HG03039 (cell line): ENCODE results near the gene LBHD1.
"Not testable (repeated sequence)": the region's sequence is repeated elsewhere in the genome, so short reads cannot be mapped to it uniquely, and the experiment has no call there.

ENCODE experiments used
- ATAC-seq: cut with Tn5 transposase; IDR thresholded peaks from one replicate; pipeline ENCODE4 v1.9.1; 2021; ENCODE audit warnings: mild to moderate bottlenecking, moderate library complexity; ENCODE audit not compliant: unreplicated experiment

LBHD1 gene

DNA sequence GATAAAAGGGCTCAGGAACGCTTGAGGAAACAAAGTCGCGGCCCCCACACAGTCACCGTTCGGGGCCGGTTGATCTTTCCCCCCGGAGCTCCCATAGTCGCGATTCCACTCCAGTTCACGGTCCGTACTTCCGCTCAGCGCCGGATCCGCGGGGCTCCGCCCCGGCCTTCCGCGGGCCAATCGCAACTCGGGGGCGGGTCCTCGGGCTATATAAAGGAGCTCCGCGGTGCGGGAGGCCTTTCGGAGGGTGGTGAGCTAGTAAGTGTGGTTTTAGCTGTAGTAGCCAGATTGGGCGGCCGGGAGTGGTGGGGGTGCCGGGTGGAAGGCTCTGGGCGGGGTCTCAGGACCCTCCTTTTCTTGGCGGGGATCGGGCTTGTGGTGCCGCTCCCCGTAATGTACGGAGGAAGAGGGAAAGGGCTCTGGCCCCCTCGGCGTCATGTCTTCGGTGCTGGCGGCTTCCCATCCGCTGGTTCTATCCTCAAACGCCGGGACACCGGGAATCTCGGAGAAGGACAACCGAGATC lies 6.9 kb downstream of the LBHD1 start, which contains the start of the genes C11orf98 and CSKMT:
Gene C11orf98, minus strand, starts transcription at position 136 of the 524 bp plus-strand sequence. Its CDS starts 41 bp downstream, at position 95.
Gene CSKMT, plus strand, starts transcription at position 238 of the 524 bp plus-strand sequence. CDS start 568 bp downstream, outside the sequence.
- peak; percentile 71 for ATAC-seq

DNA sequence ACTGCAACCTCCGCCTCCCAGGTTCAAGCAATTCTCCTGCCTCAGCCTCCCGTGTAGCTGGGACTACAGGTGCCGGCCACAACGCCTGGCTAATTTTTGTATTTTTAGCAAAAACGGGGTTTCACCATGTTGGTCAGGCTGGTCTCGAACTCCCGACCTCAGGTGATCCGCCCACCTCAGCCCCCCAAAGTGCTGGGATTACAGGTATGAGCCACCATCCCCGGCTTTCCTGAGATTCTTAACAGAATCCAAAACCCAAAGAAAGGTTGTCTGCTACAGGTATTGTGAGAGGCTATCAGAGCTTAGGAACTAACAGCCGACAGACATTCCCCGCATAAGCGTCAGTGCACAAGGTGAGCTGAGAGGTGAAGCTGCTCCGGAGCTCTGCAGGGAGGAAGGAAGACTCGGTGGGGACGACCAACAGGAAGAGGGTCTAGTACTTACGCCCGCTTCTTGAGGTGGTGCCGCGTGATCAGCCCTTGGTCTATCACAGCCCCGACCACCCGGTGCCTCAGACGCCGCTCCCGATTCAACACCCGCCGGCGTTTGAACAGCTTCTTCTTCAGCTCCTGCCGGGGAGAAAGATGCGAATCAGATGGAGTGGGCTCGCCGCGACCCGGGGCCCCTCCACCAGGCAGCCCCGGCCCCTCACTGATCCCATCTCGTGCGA lies 7.5 kb downstream of the LBHD1 start:
- peak; percentile 30 for ATAC-seq

DNA sequence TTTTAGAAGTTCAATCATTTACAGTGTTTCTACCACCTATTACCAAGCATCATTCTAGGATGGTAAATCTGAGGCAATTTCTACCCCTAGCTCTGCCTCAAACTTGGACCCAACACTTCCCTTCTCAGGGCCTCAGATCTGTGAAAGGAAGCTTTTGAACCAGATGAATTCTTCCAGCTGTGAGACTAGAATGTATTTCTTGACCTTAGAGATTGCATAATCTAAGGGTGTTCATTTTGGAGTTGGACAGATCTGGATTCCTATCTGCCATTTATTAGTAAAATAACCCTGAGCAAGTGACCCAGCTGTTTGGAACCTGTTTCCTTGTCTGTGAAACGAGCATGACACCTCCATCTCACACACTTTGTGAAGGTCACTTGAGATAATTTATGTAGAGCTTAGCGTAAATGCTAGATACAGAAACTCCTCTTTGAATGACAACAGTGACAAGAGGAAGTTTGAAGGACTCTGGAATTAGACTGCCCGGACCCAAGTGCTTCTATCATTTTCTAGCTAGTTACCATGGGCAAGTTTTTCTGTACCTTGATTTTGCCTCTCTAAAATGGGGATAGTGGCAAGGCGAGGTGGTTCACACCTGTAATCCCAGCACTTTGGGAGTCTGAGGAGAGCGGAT lies 15.2 kb downstream of the LBHD1 start:
- ATAC-seq = no peak

DNA sequence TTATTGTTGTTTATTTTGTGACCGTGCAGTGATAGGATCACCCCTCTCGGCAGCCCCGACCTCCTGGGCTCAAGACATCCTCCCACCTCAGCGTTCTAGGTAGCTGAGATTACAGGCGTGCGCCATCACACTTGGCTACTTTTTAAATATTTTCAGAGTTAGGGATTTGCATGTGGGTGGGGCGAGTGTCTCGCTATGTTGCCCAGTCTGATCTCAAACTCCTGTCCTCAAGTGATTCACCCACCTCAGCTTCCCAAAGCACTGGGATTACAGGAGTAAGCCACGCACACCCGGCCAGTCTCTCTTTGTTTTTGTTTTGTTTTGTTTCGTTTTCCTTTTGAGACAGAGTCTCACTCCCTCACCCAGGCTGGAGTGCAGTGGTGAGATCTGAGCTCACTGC lies 17.8 kb downstream of the LBHD1 start:
- no peak for ATAC-seq

DNA sequence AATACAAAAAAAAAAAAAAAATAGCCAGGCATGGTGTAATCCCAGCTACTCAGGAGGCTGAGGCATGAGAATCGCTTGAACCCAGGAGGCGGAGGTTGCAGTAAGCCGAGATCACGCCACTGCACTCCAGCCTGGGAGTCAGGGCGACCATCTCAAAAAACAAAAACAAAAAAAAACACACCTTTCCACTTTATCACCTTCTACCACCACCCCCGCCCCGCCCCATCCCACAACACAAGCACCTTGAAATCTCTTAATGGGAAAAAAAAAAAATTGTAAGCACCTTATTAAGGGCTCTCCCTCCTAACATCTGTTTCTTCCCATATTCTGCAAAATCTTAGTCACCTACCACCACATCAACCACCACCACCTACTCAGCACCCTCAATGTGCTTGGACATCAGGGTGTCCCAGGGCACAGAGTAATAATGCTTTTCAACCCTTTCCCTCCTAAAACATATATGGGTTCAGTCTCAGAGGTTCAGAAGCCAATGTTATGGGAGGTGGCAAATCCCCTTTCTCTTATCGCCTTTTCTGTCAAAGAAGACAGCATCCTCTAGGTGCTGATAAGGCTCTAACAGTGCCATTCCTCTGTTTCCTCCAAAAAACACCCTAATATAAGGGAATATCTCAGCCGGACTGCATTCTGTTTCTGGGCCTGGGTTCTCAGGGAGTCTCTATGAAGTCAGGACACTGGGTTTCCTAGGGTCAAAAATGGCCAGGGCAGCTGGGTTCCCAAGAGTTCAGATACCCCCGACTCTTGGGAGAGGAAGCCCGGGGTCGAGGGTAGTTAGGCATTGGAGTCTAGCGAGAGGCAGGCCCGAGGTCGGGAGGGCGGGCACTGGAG lies 19.7 kb downstream of the LBHD1 start:
- ATAC-seq = no peak

DNA sequence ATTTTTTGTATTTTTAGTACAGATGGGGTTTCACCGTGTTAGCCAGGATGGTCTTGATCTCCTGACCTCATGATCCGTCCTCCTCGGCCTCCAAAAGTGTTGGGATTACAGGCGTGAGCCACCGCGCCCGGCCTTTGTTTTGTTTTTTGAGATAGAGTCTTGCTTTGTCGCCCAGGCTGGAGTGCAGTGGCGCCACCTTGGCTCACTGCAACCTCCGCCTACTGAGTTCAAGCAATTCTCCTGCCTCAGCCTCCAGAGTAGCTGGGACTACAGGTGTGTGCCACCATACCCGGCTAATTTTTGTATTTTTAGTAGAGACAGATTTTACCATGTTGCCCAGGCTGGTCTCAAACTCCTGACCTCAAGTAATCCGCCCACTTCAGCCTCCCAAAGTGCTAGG lies 21.8 kb downstream of the LBHD1 start:
- not testable (repeated sequence) for ATAC-seq

DNA sequence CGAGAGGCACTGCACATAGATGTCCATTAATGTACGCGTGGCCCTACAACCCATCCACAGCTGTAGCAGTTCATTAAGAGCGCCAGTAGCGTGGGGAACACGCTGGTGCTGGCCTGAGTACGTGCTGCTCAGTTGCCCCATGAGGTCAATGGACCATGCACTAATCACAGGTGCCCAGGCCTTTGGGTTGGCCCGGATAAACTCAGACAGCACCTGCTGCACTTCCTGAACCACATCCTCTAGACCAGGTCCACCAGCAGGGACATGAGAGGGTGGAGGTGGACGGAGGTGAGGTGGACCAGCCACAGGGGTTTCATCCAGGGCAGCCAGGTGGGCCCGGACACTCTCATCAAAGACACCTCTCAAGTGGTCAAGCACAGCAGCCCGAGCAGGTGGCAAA lies 22.6 kb downstream of the LBHD1 start:
- ATAC-seq = no peak

DNA sequence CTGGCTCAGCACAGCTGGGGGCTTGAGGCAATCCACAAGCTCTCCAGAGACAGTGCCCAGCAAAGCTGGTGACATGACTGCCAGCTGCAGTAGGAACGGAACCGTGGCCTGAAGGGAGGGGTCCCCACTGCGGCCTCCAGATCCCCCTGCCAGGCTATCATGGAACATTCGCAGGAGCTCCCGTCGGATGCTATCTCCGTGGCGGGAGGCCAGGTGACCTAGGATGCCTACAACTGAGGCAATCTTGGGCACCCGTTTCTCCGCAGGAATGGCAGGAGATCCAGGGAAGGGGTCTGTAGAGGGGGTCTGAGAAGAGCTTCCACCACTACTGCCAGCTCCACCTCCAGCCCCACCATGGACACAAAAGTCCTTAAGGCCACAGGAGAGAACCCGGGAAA lies 23.1 kb downstream of the LBHD1 start:
- ATAC-seq = no peak

DNA sequence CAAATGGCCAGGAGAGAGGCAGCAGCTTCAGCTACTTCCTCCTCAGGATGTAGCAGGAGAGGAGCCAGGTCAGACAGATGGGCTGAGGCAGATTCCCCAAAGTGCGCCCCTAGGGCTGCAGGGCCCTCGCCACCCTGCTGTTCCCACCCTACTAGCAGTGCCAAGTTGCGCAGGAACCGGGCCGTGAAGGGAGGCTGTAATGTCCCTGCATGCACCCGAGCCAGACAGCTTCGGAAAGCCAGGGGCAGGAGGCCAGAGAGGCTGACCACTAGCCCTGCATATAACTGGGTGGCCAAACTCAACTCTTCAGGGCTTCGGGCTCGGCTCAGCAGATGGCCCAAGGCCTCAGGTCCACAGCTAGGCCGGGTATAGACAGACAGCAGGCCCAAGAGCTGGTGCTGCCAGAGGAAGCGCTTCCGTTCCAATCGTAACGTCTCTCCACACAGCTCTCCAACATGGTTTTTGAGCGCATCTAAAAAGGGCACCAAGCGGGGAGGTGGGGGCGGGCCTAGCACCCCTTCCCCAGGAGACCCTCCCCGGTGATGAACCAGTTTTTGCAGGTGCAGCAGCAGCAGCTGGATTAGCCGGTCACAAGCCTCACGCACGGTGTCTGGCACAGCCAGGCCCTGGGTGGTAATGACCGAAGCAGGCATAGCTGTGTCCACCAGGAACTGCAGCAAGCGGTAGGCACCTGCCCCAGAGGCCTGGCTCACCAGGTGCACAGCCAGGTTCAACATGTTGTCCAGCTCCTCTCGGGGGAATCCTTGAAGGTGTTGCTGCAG lies 23.7 kb downstream of the LBHD1 start:
- no peak for ATAC-seq

DNA sequence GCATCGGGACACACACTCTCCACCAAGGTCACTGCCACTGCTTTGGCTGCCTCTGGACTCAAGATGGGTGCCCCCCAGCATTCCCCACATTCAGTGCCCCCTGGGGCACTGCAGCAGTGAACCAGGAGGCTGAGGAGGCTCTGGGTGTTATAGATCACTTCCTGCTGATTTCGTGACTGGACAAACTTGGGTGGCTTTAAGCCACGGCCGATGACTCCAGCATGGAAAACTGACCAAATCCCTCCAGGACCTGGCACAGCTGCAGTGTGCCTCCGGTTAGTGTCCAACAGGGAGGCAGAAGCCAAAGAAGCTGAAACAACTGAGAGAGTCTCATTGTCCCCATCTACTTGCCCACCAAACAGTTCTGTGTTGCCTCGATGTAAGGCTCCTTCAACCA lies 24.5 kb downstream of the LBHD1 start:
- no peak for ATAC-seq

DNA sequence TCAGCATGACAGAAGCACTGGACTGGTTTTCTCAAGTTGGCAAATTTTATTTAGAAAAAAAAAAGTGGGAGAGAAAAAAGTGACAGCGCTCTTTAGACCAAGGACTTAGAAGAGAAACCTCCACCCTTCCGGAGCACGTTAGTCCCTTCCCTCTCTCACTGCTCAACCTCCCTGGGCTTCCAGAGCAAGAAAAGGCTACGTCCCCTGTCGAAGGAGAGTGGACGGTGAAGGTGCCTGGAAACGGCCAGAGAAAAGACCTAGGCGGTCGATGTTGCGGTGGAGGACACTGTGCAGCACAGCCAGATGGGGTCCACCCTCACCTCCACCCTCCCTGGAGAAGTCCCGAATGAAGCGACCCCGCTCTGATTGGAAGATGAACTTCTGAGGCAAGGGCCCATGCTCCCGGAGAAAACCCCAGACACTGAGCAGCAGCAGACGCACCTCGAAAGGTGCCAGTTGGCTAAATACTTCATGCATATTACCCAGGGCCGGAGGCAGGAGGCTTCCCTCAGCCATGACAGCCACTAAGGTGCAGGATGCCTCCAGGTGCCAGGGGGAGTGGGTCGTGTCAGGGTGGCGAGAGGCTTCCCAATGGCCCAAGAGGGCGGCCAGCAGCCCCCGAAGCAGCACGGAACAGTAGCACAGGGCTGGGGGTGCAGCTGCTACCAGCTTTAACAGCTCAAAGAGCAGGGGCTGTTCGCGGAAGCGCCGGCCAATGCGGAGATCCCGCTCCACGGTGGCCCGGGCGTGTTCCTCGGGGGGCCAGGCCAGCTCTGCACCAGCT lies 25.1 kb downstream of the LBHD1 start:
- no peak for ATAC-seq

DNA sequence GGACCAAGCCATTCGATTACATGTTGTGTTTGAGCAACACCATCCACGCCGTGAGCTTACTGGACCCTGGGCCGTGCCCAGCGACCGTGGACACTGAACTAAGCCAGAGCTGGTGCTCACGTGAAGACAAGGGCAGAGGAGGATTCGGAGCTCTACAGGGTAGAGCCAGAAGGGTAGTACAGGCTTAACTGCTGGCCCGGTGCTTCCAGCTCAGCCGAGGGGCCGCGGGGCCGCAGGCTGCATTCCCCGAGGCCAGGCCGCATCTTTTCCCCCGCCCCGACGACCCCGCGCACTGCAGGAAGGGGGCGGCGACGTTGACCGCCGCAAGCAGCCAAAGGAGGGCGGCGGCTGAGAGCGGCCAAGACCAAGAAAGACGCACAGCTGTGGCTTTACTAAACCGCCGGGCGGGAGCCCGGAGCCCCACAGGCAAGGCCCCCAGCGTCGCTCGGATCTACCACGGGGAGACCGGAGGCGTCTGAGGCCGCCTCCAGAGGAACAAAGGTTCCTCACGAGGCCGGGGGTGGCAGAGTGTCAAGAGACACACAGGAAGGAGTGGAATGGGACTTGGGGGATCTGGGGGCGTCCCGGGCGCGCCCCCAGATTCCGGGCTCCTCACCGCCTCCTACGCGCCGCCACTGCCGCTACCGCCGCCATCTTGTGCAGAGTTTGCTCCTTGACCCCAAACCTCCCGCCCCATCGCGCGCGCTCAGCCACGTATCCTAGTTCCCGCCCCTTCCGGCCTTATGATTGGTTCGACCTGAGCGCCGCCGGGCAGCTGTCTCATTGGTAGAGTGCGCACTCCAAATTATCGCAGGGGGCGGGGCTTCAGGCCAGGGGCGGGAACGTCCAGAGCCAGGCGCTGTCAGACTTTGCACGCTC lies 25.9 kb downstream of the LBHD1 start, which contains the start of gene GANAB:
Gene GANAB, minus strand, starts transcription at position 668 of the 879 bp plus-strand sequence. Its CDS starts 14 bp downstream, at position 654.
- ATAC-seq = peak; percentile 83

DNA sequence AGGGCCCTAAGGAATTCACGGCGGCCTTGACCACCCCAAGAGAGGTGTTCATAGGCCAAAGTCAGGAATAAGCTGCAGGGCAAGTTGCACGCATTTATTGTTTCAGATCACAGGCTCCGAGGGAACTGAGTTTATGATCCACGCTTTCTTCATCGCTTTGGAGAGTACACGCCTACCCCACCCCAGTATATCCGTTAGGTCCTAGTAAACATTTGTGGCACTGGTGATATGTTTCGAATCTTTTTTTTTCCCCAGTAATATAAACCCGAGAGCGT lies 26.5 kb downstream of the LBHD1 start:
- ATAC-seq = no peak

DNA sequence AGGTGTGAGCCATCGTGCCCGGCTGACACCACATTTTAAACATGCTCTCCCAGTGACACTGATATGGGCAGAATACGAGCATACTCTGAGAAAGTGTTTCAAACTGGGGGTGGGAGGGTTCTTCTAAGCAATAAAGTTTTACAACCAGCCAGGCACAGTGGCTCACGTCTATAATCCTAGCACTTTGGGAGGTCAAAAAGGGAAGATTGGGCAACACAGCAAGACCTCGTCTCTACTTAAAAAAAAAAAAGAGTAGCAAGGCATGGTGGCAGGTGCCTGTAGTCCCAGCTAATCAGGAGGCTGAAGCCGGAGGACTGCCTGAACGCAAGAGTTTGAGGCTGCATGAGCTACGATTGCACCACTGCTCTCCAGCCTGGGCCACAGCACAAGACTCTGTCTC lies 27.8 kb downstream of the LBHD1 start:
- no peak for ATAC-seq

DNA sequence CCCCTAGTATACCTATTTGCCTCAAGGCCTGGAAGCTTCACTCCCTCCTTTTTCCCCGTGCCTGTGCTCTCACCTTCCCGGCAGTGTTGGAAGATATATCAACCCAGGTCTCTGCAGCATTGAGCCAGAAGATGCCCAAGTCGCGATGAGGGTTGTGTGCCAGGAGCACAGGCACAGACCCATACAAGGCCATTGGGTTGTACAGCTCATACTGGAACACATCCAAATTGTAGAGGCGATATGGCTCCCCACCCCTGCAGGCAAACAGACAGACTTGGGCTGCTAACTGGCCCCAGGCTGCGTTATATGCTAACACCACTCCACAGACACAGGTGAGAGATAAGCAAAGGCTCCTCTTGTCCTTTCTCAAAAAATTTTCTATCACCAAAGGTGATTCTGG lies 39.6 kb downstream of the LBHD1 start:
- no peak for ATAC-seq

DNA sequence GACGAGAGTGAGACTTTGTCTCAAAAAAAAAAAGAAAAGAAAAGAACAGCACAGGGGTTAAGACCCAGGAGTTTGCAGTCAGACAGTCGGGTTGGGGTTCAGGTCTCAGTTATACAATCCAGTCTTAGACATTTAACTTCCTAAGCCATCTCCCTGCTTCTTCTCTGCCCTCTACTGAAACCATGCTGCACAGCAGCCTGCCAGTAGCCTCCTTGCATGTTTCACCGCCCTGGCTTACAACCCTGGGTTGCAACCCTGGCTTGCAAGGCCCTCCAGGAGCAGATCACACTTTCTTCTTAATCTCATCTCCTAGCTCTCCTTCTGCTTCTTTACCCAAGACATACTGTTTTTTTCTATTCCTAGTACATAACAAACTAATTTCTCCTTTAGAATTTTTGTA lies 44.4 kb downstream of the LBHD1 start:
- no peak for ATAC-seq

DNA sequence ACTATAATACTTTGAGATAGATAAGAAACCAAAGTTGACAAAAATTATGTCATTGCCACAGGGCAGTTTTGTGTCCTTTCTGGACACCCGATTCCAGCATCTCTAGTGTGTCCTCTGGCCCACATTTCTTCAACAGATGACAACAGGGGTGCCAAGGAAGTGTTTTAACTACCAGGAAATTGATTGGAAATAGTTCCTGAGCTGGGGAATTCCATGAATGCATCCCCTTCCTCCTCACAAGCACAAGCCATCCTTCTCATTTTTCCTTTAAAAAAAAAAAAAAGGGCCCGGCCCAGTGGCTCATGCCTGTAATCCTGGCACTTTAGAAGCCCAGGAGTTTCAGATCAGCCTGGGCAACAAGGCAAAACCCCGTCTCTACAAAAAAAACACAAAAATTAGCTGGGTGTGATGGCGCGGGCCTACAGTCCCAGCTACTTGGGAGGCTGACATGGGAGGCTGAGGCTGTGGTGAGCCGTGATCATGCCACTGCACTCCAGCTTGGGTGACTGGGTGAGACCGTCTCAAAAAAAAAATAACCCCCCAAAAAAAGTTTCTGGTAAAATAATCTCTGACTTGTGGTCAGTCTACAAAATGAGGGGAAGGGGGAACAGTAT lies 49.5 kb downstream of the LBHD1 start:
- no peak for ATAC-seq
